HG02588 (cell line): Measurements from ENCODE around the gene FBXO3.
"Not testable (repeated sequence)": the region's sequence is repeated elsewhere in the genome, so short reads cannot be mapped to it uniquely, and the experiment has no call there.

ENCODE experiments used
- ATAC-seq: cut with Tn5 transposase; IDR thresholded peaks from one replicate; pipeline ENCODE4 v1.9.1; 2021; ENCODE audit warnings: mild to moderate bottlenecking, moderate library complexity; ENCODE audit not compliant: unreplicated experiment

The FBXO3 gene, protein sequence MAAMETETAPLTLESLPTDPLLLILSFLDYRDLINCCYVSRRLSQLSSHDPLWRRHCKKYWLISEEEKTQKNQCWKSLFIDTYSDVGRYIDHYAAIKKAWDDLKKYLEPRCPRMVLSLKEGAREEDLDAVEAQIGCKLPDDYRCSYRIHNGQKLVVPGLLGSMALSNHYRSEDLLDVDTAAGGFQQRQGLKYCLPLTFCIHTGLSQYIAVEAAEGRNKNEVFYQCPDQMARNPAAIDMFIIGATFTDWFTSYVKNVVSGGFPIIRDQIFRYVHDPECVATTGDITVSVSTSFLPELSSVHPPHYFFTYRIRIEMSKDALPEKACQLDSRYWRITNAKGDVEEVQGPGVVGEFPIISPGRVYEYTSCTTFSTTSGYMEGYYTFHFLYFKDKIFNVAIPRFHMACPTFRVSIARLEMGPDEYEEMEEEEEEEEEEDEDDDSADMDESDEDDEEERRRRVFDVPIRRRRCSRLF

DNA sequence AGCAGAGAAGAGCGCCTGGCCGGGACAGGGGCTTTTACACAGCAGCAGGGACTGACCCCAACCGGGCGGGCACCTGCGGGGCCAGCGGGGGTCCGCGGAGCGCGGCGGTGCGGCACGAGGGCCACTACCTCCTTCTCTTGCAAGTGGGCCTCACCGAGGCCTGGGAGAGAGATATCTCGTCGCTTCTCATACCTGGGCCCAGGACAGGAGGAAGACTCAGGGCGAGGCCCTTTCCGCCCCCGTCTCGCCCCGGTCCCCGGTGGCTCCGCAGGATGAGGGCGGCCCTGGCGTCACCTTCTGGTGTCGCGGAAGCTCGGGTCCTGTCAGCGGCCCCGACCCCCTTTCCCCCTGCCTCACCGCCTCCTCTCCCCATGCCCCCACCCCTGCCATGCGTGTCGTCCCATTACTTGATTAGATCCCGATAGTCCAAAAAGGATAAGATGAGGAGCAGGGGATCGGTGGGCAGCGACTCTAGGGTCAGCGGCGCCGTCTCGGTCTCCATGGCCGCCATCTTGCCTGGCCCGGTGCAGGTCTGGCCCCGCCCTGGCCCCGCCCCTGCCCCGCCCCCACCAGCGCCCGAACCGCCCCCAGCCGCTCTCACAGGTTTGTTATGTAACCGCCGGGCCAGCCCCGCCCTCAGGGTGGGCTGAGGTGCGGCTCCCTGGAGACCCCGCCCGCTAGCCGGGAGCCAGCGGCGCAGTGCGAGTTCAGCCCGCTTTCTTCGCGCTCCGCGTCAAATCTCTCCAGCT, at the start of gene FBXO3:
FBXO3 (minus strand) TSS at position 534 of the 749 bp plus-strand sequence; CDS start at position 511, 23 bp downstream.
- ATAC-seq: peak; percentile 62

DNA sequence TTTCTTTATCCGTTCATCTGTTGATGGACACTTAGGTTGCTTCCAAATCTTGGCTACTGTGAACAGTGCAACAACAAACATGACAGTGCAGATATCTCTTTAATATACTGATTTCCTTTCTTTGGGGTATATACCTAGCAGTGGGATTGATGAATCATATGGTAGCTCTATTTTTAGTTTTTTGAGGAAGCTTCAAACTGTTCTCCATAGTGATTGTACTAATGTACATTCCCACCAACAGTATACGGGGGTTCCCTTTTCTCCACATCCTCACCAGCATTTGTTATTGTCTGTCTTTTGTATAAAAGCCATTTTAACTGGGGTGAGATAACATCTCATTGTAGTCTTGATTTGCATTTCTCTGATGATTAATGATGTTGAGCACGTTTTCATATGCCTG, 48.7 kb upstream of the FBXO3 start:
- ATAC-seq: not testable (repeated sequence)

DNA sequence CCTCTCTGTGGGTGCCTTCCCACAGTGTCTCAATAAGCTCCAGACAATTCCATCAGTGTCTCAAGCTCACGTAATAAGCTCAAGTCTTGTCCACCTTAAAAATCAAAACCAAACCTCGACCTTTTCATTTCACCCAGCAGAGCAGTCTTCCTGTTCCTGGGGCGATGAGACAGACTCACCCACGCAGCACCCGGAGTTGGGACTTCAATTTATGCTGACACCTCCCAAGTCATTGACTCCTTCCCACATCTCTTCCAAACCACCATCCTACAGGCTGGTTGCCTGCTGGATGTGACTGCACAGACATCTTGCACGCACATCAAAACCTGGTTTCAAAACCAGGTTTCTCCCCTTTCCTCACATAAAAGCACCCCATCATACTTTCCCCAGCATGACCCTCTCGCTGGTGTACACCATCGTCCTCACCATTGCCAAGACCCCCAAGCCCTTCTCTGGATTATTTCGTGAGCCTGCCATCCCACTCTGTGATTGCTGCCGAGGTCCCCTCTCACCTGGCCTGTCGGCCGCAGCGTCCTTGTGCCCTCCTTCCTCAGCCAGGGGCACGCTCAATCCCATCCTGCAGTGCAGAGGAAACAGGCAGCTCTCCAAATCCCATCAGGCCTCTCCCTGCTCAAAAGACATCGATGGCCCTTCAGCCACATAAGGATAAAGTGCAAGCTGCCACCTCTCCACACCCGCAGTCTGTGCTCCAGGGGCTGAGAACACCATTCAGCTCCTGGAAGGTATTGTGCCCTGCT, 45.1 kb upstream of the FBXO3 start:
- ATAC-seq: no peak

DNA sequence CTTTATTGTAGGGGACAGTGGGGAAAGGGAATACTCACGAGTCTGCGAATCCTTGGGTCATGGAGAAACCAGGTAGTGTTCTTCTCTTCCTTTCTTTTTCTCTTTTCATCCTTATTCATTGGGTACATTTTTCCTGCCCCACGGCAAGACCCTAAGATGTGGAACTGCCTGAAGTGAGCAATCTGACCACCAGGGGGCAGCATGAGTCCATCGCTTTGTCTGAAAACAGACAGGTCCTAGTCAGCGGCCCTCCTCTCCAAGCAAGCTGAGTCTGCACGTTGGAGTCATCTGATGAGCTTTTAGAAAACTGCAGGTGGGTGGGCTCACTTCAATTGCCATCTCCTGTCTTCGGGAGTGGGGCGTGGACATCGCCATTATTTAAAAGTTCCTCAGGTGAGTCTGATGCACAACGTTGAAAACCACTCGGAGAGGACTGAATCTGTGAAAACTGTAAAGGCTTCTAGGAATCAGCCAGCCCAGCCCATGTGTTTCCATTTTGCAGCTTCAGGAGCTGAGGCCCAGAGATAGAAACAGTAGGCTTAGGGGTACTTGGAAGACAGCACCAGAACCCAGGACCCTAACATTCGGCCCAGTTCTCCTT, 34.0 kb upstream of the FBXO3 start:
- peak; percentile 69 for ATAC-seq

DNA sequence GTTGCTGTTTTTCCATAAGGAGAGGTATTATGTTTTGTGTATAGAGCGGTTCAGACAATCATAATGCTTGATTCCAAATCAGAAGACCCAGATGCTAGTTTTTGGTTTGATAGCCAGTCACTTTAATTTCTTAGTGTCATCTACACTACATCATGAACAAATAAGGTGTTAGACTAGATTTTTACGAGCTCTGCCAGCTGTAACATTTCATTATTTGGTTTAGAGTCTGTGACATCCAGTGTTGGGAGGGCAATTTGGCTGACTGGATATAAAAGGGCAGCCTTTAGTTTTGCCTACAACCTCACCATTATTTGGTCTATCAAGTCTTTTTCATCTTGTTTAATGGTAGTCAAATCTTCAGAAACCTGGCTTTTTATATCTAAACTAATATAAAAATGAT, 30.2 kb upstream of the FBXO3 start:
- ATAC-seq: no peak

DNA sequence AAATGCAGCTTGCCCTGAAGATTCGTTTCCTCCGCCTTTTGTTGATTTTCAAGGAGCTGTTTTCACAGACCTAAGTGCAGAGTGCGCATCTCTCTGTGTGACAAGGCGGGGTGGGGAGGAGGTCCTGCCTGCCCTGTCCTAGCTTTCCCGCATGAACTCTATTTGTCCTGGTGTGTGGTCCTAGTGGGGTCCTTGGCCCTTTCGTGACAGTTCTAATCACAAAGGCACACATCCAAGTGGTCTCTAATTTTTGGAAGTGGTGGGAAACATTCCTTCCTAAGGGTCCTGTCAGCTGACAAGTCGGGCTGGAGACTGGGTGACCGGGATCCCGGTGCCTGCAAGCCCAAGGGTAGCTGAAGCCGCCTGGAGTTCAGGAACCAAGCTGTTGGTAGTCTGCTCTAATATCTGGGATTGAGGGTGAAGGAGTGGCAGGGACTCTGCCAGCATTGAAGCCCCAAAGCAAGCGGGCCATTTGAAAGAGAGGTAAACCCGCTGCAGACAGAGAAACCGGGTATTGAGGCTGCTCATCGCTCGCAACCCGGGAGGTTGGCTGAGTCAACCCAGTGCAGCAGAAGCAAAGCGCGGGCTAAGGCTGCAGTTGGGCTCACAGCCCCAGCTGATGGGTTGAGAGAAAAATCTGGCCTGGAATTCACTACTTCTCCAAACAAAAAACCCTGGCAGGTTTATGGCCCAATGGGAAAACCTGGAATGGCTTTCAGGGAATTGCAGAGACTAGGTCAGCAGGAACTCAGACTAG, 28.1 kb upstream of the FBXO3 start:
- ATAC-seq: no peak

DNA sequence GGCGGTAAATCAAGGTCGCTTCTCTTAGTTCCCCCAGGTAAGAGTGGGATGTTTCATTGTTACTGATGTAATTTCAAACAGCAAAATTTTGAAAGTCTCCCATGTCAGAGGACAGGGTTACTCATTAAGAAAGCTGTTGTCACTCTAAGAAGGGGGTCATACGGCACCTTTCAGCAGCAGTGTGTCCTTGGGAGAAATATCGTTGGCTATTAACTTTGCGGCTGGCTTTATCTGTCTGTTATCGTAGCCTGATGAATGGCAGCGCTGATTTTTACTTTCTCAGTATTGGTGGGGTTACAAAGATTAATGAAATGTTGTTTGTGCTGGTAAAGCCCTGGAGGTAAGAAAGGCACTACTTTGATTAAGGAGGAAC, 27.5 kb upstream of the FBXO3 start:
- no peak for ATAC-seq

DNA sequence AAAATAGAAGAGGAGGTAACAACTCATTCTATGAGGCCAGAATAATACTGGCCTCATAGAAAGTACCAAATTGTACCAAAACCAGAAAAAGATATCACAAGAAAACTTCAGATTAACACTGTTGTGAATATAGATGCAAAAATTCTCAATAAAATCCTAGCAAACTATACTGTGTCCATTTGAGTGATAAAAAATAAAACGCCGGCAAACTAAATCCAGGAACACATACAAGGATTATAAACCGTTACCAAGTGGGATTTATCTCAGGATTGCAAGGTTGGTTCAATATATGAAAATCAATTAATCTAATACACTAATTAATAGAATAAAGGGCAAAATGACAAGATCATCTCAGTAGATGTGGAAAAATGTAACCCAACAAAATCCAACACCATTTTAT, 23.6 kb upstream of the FBXO3 start:
- ATAC-seq: no peak

DNA sequence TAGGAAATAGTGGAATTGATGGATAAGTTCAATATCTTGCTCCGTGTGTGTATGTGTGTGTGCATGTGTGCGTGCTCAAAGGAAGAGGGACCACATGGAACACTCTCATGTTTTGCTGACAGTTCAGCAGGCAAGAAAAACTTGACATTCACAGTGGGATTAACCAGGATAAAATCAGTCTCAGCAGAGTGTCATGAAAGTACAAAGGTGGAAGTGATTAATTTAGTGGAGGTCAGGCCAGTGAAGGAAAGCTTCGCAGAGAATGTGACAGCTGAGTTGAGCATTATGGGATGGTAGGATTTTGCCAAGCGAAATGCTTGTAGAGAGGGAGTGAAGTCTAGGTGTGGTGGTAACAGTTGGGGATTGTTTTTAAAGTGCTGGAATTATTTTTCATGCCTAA, 15.7 kb upstream of the FBXO3 start:
- no peak for ATAC-seq

DNA sequence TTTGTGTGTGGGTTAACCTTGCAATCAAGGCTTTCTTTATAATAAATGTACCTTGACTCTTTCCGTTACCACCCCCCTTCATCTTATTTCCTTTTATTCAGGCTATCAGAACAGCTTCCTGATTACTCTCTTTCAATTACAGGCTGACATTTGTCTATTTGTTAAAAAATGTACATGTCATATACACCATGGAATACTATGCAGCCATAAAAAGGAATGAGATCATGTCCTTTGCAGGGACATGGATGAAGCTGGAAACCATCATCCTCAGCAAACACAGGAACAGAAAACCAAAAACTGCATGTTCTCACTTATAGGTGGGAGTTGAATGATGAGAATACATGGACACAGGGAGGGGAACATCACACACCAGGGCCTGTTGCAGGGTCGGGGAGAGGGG, 13.8 kb upstream of the FBXO3 start:
- ATAC-seq: not testable (repeated sequence)

DNA sequence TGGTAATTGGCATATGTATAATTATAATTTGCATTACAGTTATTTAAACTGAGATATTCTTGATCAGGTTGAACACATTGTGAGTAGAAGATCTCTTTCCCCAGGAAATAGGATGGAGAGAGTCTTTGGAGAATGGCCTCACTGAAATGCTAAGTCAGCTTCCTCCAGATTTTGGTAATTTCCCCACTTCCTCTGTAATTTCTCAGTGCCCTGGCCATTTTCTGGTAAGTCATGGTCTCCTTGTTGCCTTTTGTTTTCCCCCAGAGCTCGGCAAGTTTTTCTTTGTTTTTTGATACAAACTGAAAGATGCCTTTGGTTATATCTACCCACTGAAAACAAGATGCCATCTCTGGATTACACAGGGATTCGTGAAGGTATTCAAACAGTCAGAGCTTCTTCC, 12.8 kb upstream of the FBXO3 start:
- no peak for ATAC-seq

DNA sequence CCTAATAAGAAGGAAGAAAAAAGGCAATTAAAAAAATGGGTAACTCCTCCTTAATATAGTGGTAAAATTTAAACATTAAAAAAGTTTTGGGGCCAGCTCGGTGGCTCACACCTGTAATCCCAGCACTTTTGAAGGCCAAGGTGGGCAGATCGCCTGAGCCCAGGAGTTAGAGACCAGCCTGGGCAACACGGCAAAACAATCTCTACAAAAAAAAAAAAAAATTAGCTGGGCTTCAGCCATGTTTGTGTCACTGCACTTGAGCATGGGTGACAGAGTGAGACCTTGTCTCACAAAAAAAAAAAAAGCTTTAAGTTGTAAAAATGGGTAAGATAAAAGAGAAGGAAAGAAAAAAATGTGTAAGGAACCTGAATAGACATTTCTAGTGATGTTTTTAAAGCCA, 11.3 kb upstream of the FBXO3 start:
- ATAC-seq: no peak

DNA sequence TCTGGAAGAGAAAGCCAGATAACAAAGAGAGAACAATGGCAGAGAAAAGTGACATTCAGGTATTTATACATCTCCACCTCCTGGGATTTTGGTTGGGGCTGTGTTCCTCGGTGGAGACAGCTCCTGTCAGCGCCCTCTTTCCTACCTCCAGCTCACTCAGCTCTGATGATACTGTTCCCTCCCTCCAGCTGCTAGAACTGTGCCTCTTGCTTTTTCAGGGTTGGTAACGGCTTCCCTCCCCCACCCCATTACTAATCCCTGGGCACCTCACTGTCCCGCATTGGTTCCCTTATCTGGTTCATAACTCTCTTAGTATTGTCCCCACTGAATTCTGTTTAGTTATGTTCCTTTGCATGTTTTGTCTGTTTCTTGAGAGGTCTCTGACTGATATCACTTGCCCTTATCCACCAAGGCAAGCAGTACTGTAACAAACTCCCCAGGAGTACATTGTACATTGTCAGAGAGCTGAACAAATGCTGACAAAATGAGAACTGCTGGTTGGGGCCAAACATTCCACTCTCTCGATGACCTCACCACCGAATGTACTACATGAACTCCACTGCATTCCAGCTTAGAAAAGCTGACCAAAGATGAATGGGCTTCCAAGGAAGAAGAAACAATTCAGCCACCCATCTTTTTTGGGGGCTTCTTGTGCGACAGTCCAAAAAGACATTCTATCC, 5.7 kb upstream of the FBXO3 start:
- ATAC-seq: no peak

DNA sequence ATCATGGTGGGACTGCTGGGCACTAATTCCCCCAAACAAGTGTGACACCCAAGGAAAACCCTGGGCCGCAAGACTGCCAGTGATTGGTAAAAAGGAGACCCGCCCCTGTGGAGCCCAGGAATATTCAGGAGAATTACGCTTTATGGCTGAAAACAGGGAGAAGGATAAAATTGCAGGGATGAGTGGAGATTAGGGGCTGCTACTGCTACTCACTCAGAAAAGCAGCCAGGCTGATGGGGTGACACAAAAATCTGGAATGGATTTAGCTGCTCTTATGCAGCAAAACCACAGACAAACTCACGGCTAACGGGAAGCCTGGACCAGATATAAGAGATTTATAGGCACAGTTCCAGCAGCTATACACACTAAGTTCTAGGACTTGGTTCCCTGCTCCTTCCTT, 4.4 kb upstream of the FBXO3 start:
- no peak for ATAC-seq

DNA sequence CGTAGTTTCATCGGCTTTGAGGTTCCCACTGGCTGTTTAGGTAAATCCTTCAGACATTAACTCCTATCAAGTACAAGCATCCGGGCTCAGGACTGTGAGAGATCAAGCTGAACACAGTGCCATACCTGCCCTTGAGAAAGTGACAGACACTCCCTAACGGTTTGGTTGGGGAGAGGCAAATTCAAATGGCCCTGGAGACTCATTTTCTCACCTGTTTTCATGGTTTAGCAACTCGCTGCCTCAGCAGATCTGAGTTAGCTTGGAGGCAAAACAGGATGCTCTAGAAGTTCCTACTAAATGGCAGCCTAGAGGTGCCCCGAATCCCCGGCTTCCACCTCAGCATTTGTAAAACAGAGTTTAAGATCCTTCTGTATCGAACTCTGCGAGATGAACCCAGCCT, 3.6 kb upstream of the FBXO3 start:
- ATAC-seq: no peak

DNA sequence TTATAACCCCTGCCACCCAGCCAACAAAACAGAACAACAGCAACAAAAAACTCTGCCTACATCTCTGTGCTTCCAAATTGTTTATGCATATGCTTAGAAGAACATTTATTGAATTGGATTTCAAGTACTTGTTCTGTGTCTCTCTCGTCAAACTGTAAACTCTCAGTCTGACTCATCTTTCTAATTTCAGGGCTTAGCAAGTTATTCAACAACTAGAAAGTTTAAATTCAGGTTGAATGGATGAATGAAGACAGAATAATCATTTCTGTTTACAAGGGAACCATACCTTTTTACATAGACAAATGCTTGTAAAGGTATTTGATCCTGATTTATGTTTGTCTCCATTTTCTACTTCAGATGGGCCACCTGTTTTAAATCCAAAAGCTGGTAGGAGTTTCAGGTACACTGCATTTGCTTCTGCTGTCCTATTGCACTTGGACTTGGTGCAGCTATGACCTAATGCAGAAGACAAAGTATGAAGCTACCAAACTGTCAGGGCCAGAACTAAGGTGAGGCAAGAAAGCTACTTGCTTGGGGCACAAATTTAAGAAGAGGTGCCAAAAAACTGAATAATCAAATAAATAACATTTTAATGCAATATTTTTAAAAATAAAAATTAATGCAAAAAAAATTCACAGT, 1.6 kb upstream of the FBXO3 start:
- no peak for ATAC-seq

DNA sequence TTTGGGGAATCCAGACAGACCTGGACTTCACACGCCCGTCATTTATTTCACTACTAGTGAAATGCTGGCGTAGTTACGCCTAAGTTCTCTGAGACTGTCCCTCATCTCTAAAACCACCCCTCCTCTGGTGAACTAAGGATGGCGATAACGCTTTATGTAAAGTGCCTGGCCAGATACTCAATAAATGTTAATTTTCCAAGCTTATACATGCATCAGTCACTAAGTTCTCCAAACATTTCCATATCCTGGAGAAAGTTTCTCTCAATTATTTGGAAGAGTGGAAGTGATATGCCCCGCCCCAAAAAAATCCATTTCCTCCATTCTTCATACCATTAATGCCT, 1.1 kb upstream of the FBXO3 start:
- ATAC-seq: no peak

DNA sequence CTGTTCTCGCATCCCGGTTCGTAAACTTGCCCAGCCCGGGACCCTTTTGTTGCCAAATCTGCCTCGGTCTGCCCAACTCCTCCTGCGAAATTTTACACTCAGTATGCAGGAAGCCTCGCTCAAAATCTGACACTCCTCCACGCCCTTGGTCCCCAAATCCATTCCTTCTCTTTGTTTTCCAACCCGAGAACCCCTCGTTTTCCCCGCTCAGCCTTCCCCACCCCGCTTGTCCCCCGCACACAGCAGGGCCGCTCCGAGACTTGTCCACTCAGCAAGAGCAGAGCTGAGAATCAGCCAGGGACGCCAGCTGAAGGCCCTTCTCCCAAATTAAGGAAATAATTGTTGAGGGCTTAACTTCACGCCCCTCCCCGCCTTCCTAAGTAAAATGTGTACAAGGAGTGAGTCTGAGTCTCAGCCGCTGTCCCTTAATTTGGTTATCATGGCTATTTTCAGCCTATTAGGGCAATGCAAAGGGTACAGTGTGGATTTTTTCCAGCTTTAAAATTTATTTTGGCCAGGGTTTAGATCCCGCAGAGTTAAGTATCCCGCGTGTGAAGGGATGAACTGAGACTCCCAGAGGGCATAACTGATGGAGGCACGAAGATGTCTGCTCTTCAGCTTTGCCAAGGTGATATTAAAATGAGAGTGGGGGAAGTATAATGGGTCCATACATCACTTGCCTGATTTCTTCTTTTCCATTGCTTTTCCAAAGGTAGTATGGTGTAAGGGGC, 581 bp upstream of the FBXO3 start:
- ATAC-seq: no peak
